ENCODE measurements around the gene GOLM1. TPM values are rescaled to one million over a fixed set of nuclear protein-coding genes. Genes with fewer than 3 reads are reported as not detected.

The GOLM1 gene
- total and polyA plus RNA-seq, 2 donors: 41.5 to 45.9 TPM

DNA sequence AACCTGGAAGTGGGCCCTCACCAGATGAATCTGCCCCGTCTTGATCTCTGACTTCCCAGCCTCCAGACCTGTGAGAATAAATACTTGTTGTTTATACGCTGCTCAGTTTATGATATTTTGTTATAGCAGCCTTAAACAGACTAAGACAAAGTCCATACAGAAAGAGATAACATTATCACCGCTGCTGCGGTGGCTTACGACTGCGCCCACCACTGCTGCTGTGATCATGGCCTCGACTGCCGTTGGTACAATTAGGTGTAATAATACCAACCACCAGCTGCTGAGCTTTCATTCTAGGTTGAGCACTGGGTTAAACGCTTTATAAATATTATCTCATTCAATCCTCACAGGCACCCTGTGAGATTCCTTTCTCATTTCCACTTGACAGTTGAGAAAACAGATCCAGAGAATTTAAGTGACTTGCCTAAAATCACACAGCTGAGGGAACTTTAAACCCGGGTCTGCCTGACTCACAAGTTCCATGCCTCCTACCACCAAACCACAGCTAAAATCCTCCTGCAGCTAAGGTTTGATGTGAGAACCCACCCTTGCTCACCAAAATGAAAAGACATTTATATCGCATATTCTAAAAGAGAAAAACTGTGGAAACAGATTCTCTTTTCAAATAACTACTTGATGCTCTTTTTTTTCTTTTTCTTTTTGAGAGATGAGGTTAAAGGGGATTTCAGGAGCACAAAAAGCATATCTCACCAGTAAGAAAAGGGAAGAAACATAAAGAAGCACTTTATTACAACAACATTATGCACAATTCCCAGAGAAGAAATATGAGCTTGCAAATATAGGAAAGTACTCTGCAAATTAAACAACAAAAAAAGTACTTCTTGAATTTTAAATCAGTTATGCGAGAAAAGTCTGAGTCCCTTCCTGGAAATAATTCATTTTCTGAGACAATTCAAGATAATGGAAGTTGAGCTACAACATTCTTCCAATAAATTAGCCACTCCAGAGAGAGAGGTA, 23.9 kb downstream of the GOLM1 start:
- 94% methylated on average over 12 of the region's 12 CpGs for WGBS
- Histone ChIP-seq H3K4me1 (ENCODE audit: control insufficient read depth in 2 of 2, insufficient read depth in 2 of 2, low read length in 2 of 2) (peaks cover 0 to 5% of the 10 kb centered on the region in 2 donors), H3K9me3 (ENCODE audit: control insufficient read depth in 2 of 2, insufficient read depth in 1 of 2, low read length in 1 of 2) (no peaks in the 10 kb centered on the region), H3K27ac (ENCODE audit: low read depth in 1 of 2, low read length in 1 of 2) (no peak overlapping the region), H3K36me3 (ENCODE audit: control insufficient read depth in 2 of 2, insufficient read depth in 2 of 2, low read length in 1 of 2) (no peaks in the 10 kb centered on the region), H3K27me3 (ENCODE audit: control insufficient read depth in 2 of 2, insufficient read depth in 1 of 2, low read length in 1 of 2) (no peaks in the 10 kb centered on the region), H3K4me3 (ENCODE audit: low read length in 2 of 2) (no peak overlapping the region)
- no peak for DNase-seq (ENCODE audit: low read depth in 6 of 9, low spot score in 9 of 9)

DNA sequence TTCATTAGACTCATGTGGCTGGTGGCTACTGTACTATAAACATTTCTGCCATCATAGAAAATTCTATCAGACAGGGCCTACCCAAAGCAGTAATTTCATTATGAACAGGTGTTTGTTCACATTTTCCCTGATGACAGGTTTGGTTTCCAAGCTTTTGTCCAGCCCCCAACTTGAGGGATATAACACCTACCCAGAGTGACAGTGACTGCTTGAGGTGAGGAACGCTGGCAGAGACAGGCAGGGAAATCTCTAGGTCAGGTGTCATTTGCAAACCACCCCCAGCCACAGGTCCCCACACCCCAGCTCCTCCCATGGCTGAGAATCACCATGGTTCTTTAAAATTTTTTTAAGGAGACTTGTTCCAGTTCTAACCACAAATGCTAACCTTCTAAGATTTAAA, 25.5 kb downstream of the GOLM1 start:
- WGBS: 72% methylated on average over 1 of the region's 1 CpG
- H3K9me3 ChIP-seq (ENCODE audit: control insufficient read depth in 2 of 2, insufficient read depth in 1 of 2, low read length in 1 of 2): no peaks in the 10 kb centered on the region
- H3K4me3 ChIP-seq (ENCODE audit: low read length in 2 of 2): no peak overlapping the region
- H3K27ac ChIP-seq (ENCODE audit: low read depth in 1 of 2, low read length in 1 of 2): no peak overlapping the region
- H3K4me1 ChIP-seq (ENCODE audit: control insufficient read depth in 2 of 2, insufficient read depth in 2 of 2, low read length in 2 of 2): peaks cover 0 to 5% of the 10 kb centered on the region in 2 donors
- no peak for DNase-seq (ENCODE audit: low read depth in 6 of 9, low spot score in 9 of 9)
- no peaks in the 10 kb centered on the region for H3K27me3 ChIP-seq (ENCODE audit: control insufficient read depth in 2 of 2, insufficient read depth in 1 of 2, low read length in 1 of 2)
- H3K36me3 ChIP-seq (ENCODE audit: control insufficient read depth in 2 of 2, insufficient read depth in 2 of 2, low read length in 1 of 2): no peaks in the 10 kb centered on the region

- H3K27ac ChIP-seq (ENCODE audit: low read depth in 1 of 2, low read length in 1 of 2): no peak overlapping the region
- H3K4me3 ChIP-seq (ENCODE audit: low read length in 2 of 2): no peak overlapping the region
- no peak for DNase-seq (ENCODE audit: low read depth in 6 of 9, low spot score in 9 of 9)
- H3K9me3 ChIP-seq (ENCODE audit: control insufficient read depth in 2 of 2, insufficient read depth in 1 of 2, low read length in 1 of 2): no peaks in the 10 kb centered on the region
- 95% methylated on average over 2 of the region's 2 CpGs for WGBS
- no peaks in the 10 kb centered on the region for H3K27me3 ChIP-seq (ENCODE audit: control insufficient read depth in 2 of 2, insufficient read depth in 1 of 2, low read length in 1 of 2)
- peaks cover 0 to 2% of the 10 kb centered on the region in 2 donors for H3K4me1 ChIP-seq (ENCODE audit: control insufficient read depth in 2 of 2, insufficient read depth in 2 of 2, low read length in 2 of 2)
- no peaks in the 10 kb centered on the region for H3K36me3 ChIP-seq (ENCODE audit: control insufficient read depth in 2 of 2, insufficient read depth in 2 of 2, low read length in 1 of 2)
These were observed 26.9 kb downstream of the GOLM1 start for GRCh38 chr9:86072394-86072877.

DNA sequence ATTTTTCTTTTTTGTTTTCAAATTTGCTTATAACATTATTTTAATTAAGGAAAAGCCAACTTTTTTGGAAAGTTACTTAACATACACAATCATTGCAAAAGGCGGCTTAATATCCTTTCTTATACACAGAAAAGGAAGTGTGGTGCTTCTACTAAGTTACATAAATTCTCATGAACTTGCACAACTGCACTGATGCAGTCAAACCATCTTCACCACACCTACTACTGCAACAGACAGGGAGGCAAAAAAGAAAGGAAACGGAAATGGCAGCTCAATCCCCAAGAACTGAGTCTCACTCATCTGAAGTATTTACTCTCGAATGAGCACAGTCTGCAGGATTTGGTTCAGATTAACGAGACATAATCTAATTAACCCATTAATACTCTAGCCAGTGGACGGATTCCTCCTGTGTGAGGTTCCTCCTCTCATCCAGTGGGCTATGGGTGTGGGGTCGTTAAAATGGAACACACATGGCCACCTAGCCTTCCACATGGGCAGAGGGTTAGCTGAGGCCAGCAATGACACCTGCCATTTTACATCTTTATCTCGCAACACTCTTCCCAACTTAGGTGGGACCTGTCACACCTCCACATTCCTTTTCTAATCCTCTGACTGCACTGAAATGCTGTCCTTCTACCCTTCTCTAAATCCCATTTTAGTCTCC, 30.0 kb downstream of the GOLM1 start:
- Histone ChIP-seq H3K4me1 (ENCODE audit: control insufficient read depth in 2 of 2, insufficient read depth in 2 of 2, low read length in 2 of 2) (no peaks in the 10 kb centered on the region), H3K36me3 (ENCODE audit: control insufficient read depth in 2 of 2, insufficient read depth in 2 of 2, low read length in 1 of 2) (no peaks in the 10 kb centered on the region), H3K4me3 (ENCODE audit: low read length in 2 of 2) (no peak overlapping the region), H3K27me3 (ENCODE audit: control insufficient read depth in 2 of 2, insufficient read depth in 1 of 2, low read length in 1 of 2) (no peaks in the 10 kb centered on the region), H3K9me3 (ENCODE audit: control insufficient read depth in 2 of 2, insufficient read depth in 1 of 2, low read length in 1 of 2) (no peaks in the 10 kb centered on the region), H3K27ac (ENCODE audit: low read depth in 1 of 2, low read length in 1 of 2) (no peak overlapping the region)
- WGBS: 93% methylated on average over 7 of the region's 7 CpGs
- no peak for DNase-seq (ENCODE audit: low read depth in 6 of 9, low spot score in 9 of 9)

DNA sequence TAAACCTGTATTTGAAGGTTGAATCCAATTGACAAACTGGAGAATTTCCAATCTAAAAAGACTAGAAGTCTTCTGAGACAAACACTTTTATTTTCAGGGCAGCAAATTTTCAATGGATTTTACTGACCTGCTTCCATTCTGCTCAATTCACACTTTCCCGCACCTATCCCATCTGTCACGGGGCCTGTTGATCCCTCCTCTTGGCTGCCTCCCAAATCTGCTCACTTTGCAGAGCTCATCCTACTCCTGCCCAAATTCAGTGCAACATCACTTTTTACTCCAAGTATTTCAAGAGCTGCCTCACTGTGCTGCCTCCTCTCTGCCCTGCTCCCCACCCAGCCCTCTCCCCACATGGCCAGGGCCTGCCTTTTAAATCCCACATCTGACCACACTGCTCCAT, 35.1 kb downstream of the GOLM1 start:
- H3K27me3 ChIP-seq (ENCODE audit: control insufficient read depth in 2 of 2, insufficient read depth in 1 of 2, low read length in 1 of 2): no peaks in the 10 kb centered on the region
- H3K4me3 ChIP-seq (ENCODE audit: low read length in 2 of 2): no peak overlapping the region
- H3K36me3 ChIP-seq (ENCODE audit: control insufficient read depth in 2 of 2, insufficient read depth in 2 of 2, low read length in 1 of 2): no peaks in the 10 kb centered on the region
- DNase-seq (ENCODE audit: low read depth in 6 of 9, low spot score in 9 of 9): no peak
- no peaks in the 10 kb centered on the region for H3K4me1 ChIP-seq (ENCODE audit: control insufficient read depth in 2 of 2, insufficient read depth in 2 of 2, low read length in 2 of 2)
- WGBS: 93% methylated on average over 2 of the region's 2 CpGs
- no peak overlapping the region for H3K27ac ChIP-seq (ENCODE audit: low read depth in 1 of 2, low read length in 1 of 2)
- H3K9me3 ChIP-seq (ENCODE audit: control insufficient read depth in 2 of 2, insufficient read depth in 1 of 2, low read length in 1 of 2): no peaks in the 10 kb centered on the region

GRCh38 chr9:86062845-86063693, 36.3 kb downstream of the GOLM1 start:
- Histone ChIP-seq H3K27ac (ENCODE audit: low read depth in 1 of 2, low read length in 1 of 2) (peak overlapping the region in 1 of 2 donors; percentile 11), H3K27me3 (ENCODE audit: control insufficient read depth in 2 of 2, insufficient read depth in 1 of 2, low read length in 1 of 2) (no peaks in the 10 kb centered on the region), H3K9me3 (ENCODE audit: control insufficient read depth in 2 of 2, insufficient read depth in 1 of 2, low read length in 1 of 2) (no peaks in the 10 kb centered on the region), H3K4me1 (ENCODE audit: control insufficient read depth in 2 of 2, insufficient read depth in 2 of 2, low read length in 2 of 2) (no peaks in the 10 kb centered on the region), H3K4me3 (ENCODE audit: low read length in 2 of 2) (no peak overlapping the region), H3K36me3 (ENCODE audit: control insufficient read depth in 2 of 2, insufficient read depth in 2 of 2, low read length in 1 of 2) (no peaks in the 10 kb centered on the region)
- no peak for DNase-seq (ENCODE audit: low read depth in 6 of 9, low spot score in 9 of 9)
- WGBS: 93% methylated on average over 16 of the region's 16 CpGs

GRCh38 chr9:86061972-86062739, 37.2 kb downstream of the GOLM1 start:
- H3K27me3 ChIP-seq (ENCODE audit: control insufficient read depth in 2 of 2, insufficient read depth in 1 of 2, low read length in 1 of 2): no peaks in the 10 kb centered on the region
- peak in 1 of 9 donors; percentile 18 for DNase-seq (ENCODE audit: low read depth in 6 of 9, low spot score in 9 of 9)
- 90% methylated on average over 11 of the region's 11 CpGs for WGBS

GRCh38 chr9:86057491-86057890, 41.9 kb downstream of the GOLM1 start:
- Histone ChIP-seq H3K4me3 (ENCODE audit: low read length in 2 of 2) (no peak overlapping the region), H3K27ac (ENCODE audit: low read depth in 1 of 2, low read length in 1 of 2) (no peak overlapping the region), H3K27me3 (ENCODE audit: control insufficient read depth in 2 of 2, insufficient read depth in 1 of 2, low read length in 1 of 2) (no peaks in the 10 kb centered on the region), H3K4me1 (ENCODE audit: control insufficient read depth in 2 of 2, insufficient read depth in 2 of 2, low read length in 2 of 2) (no peaks in the 10 kb centered on the region), H3K9me3 (ENCODE audit: control insufficient read depth in 2 of 2, insufficient read depth in 1 of 2, low read length in 1 of 2) (no peaks in the 10 kb centered on the region), H3K36me3 (ENCODE audit: control insufficient read depth in 2 of 2, insufficient read depth in 2 of 2, low read length in 1 of 2) (no peaks in the 10 kb centered on the region)
- 97% methylated on average over 13 of the region's 13 CpGs for WGBS
- DNase-seq (ENCODE audit: low read depth in 6 of 9, low spot score in 9 of 9): no peak

More at GRCh38 chr9:86061972-86062739, 37.2 kb downstream of the GOLM1 start:
- H3K9me3 ChIP-seq (ENCODE audit: control insufficient read depth in 2 of 2, insufficient read depth in 1 of 2, low read length in 1 of 2): no peaks in the 10 kb centered on the region
- H3K27ac ChIP-seq (ENCODE audit: low read depth in 1 of 2, low read length in 1 of 2): peak overlapping the region in 1 of 2 donors; percentile 20
- H3K4me1 ChIP-seq (ENCODE audit: control insufficient read depth in 2 of 2, insufficient read depth in 2 of 2, low read length in 2 of 2): no peaks in the 10 kb centered on the region
- H3K36me3 ChIP-seq (ENCODE audit: control insufficient read depth in 2 of 2, insufficient read depth in 2 of 2, low read length in 1 of 2): no peaks in the 10 kb centered on the region
- H3K4me3 ChIP-seq (ENCODE audit: low read length in 2 of 2): no peak overlapping the region

Measured in thymus (tissue), 11 donors.